ENCODE measurements around the gene LEKR1. TPM values are rescaled to one million over a fixed set of nuclear protein-coding genes. Genes with fewer than 3 reads are reported as not detected.

The LEKR1 gene
- total and polyA plus RNA-seq, 2 of the 13 experiments (the other 11 are each of a cell fraction or from before 2014, with no cell fraction given), result 0.49 to 1.5 TPM

DNA sequence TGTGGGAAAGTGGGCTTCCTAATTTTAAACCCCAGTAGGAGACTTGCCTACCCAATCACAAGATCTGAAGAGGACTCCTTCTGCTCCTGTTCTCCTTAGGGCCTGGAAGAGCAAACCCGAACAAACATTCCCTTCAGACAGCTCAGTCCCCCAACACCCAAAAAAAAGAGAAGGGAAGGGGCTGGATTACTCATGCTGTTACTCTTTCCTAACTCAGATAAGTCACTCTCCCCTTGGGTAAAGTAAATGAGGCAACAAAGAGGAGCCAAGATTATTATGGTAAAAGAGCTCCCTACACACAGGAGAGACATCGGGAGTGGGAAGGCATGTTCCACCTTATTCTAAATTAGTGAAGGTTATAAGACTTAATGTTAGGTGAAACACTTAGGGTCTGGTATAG lies 18.1 kb upstream of the LEKR1 start:
- Histone ChIP-seq H3K36me3 (replicated peaks in 1 of 2; ENCODE audit: control insufficient read depth in 1 of 2, insufficient read depth in 2 of 2, low read length in 2 of 2) (no peaks in the 10 kb centered on the region), H3K27me3 (ENCODE audit: control insufficient read depth in 1 of 2, insufficient read depth in 2 of 2, low read length in 2 of 2) (no peaks in the 10 kb centered on the region), H3K9ac (ENCODE audit: insufficient read depth, low read depth, low read length) (no peak overlapping the region), H2AFZ (ENCODE audit: low read length) (no peak overlapping the region), H3K27ac (ENCODE audit: extremely low read length, insufficient read depth, low read length) (no peak overlapping the region), H3K4me3 (replicated peaks in 1 of 3; ENCODE audit: insufficient read depth in 1 of 3, low read depth in 2 of 3, low read length in 3 of 3) (no peak overlapping the region), H4K20me1 (ENCODE audit: insufficient read depth, low read length) (no peaks in the 10 kb centered on the region), H3K9me3 (ENCODE audit: low read length) (no peaks in the 10 kb centered on the region), H3K4me1 (ENCODE audit: insufficient read depth, low read length) (peaks cover 21% of the 10 kb centered on the region), H3K4me2 (ENCODE audit: low read depth, low read length) (no peak overlapping the region), H3K79me2 (ENCODE audit: insufficient read depth, low read length) (no peaks in the 10 kb centered on the region)
- no TSS peak for BruUV-seq (replicated peaks)
- DNase-seq (ENCODE audit: low spot score) (no peak), ATAC-seq (no peak), FAIRE-seq (no peak)
- intact Hi-C loops (cut with micrococcal nuclease; ENCODE audit: unreplicated experiment) (no loop called here), in situ Hi-C loops (cut with HindIII; ENCODE audit: extremely low pct_ligation_motif_present, low pct_unique_long_range_greater_than_20kb) (no loop called here)
- 51% methylated on average over 2 of the region's 2 CpGs for WGBS (ENCODE audit: low lambda C conversion rate)
- TF ChIP-seq, protein P1, sequence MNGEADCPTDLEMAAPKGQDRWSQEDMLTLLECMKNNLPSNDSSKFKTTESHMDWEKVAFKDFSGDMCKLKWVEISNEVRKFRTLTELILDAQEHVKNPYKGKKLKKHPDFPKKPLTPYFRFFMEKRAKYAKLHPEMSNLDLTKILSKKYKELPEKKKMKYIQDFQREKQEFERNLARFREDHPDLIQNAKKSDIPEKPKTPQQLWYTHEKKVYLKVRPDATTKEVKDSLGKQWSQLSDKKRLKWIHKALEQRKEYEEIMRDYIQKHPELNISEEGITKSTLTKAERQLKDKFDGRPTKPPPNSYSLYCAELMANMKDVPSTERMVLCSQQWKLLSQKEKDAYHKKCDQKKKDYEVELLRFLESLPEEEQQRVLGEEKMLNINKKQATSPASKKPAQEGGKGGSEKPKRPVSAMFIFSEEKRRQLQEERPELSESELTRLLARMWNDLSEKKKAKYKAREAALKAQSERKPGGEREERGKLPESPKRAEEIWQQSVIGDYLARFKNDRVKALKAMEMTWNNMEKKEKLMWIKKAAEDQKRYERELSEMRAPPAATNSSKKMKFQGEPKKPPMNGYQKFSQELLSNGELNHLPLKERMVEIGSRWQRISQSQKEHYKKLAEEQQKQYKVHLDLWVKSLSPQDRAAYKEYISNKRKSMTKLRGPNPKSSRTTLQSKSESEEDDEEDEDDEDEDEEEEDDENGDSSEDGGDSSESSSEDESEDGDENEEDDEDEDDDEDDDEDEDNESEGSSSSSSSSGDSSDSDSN (CRISPR knock-in tag; IDR thresholded peaks at IDR 0.05), result no peak
- TF ChIP-seq ZNF12 (CRISPR knock-in tag; IDR thresholded peaks at IDR 0.05), result no peak
- no peak for TF ChIP-seq ZNF850 (CRISPR knock-in tag; conservative IDR thresholded peaks at IDR 0.05)
- TF ChIP-seq, protein P2, sequence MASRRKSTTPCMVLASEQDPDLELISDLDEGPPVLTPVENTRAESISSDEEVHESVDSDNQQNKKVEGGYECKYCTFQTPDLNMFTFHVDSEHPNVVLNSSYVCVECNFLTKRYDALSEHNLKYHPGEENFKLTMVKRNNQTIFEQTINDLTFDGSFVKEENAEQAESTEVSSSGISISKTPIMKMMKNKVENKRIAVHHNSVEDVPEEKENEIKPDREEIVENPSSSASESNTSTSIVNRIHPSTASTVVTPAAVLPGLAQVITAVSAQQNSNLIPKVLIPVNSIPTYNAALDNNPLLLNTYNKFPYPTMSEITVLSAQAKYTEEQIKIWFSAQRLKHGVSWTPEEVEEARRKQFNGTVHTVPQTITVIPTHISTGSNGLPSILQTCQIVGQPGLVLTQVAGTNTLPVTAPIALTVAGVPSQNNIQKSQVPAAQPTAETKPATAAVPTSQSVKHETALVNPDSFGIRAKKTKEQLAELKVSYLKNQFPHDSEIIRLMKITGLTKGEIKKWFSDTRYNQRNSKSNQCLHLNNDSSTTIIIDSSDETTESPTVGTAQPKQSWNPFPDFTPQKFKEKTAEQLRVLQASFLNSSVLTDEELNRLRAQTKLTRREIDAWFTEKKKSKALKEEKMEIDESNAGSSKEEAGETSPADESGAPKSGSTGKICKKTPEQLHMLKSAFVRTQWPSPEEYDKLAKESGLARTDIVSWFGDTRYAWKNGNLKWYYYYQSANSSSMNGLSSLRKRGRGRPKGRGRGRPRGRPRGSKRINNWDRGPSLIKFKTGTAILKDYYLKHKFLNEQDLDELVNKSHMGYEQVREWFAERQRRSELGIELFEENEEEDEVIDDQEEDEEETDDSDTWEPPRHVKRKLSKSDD (CRISPR knock-in tag; IDR thresholded peaks at IDR 0.05; ENCODE audit: low read depth), result no peak
- TF ChIP-seq, protein P3, sequence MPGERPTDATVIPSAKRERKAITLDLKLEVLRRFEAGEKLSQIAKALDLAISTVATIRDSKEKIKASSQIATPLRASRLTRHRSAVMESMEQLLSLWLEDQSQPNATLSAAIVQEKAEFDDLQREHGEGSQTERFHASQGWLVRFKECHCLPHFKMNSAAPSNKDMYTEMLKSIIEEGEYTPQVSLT (CRISPR knock-in tag; IDR thresholded peaks at IDR 0.05; ENCODE audit: borderline replicate concordance, low read depth), result no peak
- ChIA-PET POLR2A (no interaction called here), CTCF (ENCODE audit: low intra/inter-chr PET ratio, low total read pairs) (no interaction called here)
